Stimulated activated CD8-positive, alpha-beta memory T cell treated with anti-CD3 and anti-CD28 coated beads, Interleukin-7, amount 100 ng/mL, for 48 hours (primary cell): Measurements from ENCODE around the gene IGFBP1.

Experiments used
- DNase-seq, 2 donors: peaks; one replicate each; pipeline ENCODE4 v3.0.0-alpha.2; 2020; ENCODE audit warnings: low read depth in 1 of 2; ENCODE audit errors: extremely low read depth in 1 of 2

IGFBP1 gene

GRCh38 chr7:45898222-45898621, 9.9 kb downstream of the IGFBP1 start:
- no peak for DNase-seq

- no peak for DNase-seq
Observed at GRCh38 chr7:45901566-45901965, 13.3 kb downstream of the IGFBP1 start.

- no peak for DNase-seq
Observed at GRCh38 chr7:45902820-45903219, 14.5 kb downstream of the IGFBP1 start.

GRCh38 chr7:45909561-45909960, 21.3 kb downstream of the IGFBP1 start:
- no peak for DNase-seq

GRCh38 chr7:45910855-45911254, 22.6 kb downstream of the IGFBP1 start:
- no peak for DNase-seq

GRCh38 chr7:45911311-45911710, 23.0 kb downstream of the IGFBP1 start:
- no peak for DNase-seq

- DNase-seq: no peak
Observed at GRCh38 chr7:45912972-45913371, 24.7 kb downstream of the IGFBP1 start.

- no peak for DNase-seq
Observed at GRCh38 chr7:45914911-45915310, 26.6 kb downstream of the IGFBP1 start.

- DNase-seq: no peak
Observed at GRCh38 chr7:45915606-45916005, 27.3 kb downstream of the IGFBP1 start.

- no peak for DNase-seq
Observed at GRCh38 chr7:45917064-45917463, 28.8 kb downstream of the IGFBP1 start.

- DNase-seq: peak; percentile 45 to 47
Observed at GRCh38 chr7:45917658-45918057, 29.4 kb downstream of the IGFBP1 start.

- DNase-seq: no peak
Observed at GRCh38 chr7:45918556-45918955, 30.3 kb downstream of the IGFBP1 start.

- no peak for DNase-seq
Observed at GRCh38 chr7:45919231-45919784, 31.0 kb downstream of the IGFBP1 start.

GRCh38 chr7:45919993-45920459, 31.7 kb downstream of the IGFBP1 start:
- DNase-seq: no peak

- no peak for DNase-seq
Observed at GRCh38 chr7:45920502-45921380, 32.5 kb downstream of the IGFBP1 start, which contains the start of gene IGFBP3. TSS of gene IGFBP3 (minus strand) at chr7:45921272. CDS start at chr7:45921140, 132 bp downstream.

GRCh38 chr7:45921381-45921698, 33.1 kb downstream of the IGFBP1 start:
- DNase-seq: no peak

GRCh38 chr7:45921699-45922519, 33.6 kb downstream of the IGFBP1 start:
- DNase-seq: no peak

- no peak for DNase-seq
Observed at GRCh38 chr7:45922810-45923209, 34.5 kb downstream of the IGFBP1 start.

- DNase-seq: no peak
Observed at GRCh38 chr7:45923290-45923689, 35.0 kb downstream of the IGFBP1 start.

- DNase-seq: no peak
Observed at GRCh38 chr7:45923818-45924217, 35.5 kb downstream of the IGFBP1 start.

- DNase-seq: no peak
Observed at GRCh38 chr7:45924283-45924682, 36.0 kb downstream of the IGFBP1 start.

- no peak for DNase-seq
Observed at GRCh38 chr7:45927721-45928120, 39.4 kb downstream of the IGFBP1 start.
